DND-41 (cell line): ENCODE data around the gene SLC1A7.

Experiments
- ATAC-seq: fragments of 200-7000 bp; cut with Tn5 transposase; 3 replicates; pipeline ENCODE4 v1.9.1; 2021; ENCODE audit warnings: low read depth; ENCODE audit not compliant: insufficient read depth
- DNase-seq: peaks from one replicate; pipeline ENCODE4 v3.0.0-alpha.2; 2020
- H2AFZ ChIP-seq: 2 replicates; pipeline ENCODE4 v1.6.0; 2012; ENCODE audit warnings: low read depth, low read length
- H3K27ac ChIP-seq: 2 replicates; pipeline ENCODE4 v1.5.1; 2012; ENCODE audit warnings: low read length, inconsistent platforms
- H3K27me3 ChIP-seq: fragments of 200-600 bp; sonication (generic); 2 replicates; pipeline ENCODE4 v1.6.0; 2012; ENCODE audit warnings: low read length, mild to moderate bottlenecking, inconsistent platforms; ENCODE audit not compliant: insufficient read depth, poor library complexity
- H3K36me3 ChIP-seq: 2 replicates; pipeline ENCODE4 v1.5.1; 2012; ENCODE audit warnings: low read length, inconsistent platforms; ENCODE audit not compliant: insufficient read depth
- H3K4me1 ChIP-seq: 2 replicates; pipeline ENCODE4 v1.5.1; 2012; ENCODE audit warnings: mild to moderate bottlenecking, low read length; ENCODE audit not compliant: insufficient read depth
- H3K4me2 ChIP-seq: 2 replicates; pipeline ENCODE4 v1.6.0; 2012; ENCODE audit warnings: mild to moderate bottlenecking, moderate library complexity, low read length, inconsistent platforms; ENCODE audit not compliant: insufficient read depth
- H3K4me3 ChIP-seq, 2 experiments: fragments of 200-600 bp in 1 of 2; shearing (Covaris generic) in 1 of 2; 2 replicates each; pipeline ENCODE4 v1.5.1; 2012 to 2016; ENCODE audit warnings: inconsistent platforms in 2 of 2, low read length in 2 of 2, mild to moderate bottlenecking in 2 of 2, low read depth in 1 of 2, moderate library complexity in 1 of 2
- H3K79me2 ChIP-seq: 2 replicates; pipeline ENCODE4 v1.6.0; 2012; ENCODE audit warnings: low read length, inconsistent platforms; ENCODE audit not compliant: insufficient read depth
- H3K9ac ChIP-seq: 2 replicates; pipeline ENCODE4 v1.6.0; 2012; ENCODE audit warnings: low read depth, mild to moderate bottlenecking, inconsistent platforms, low read length, moderate library complexity
- H3K9me3 ChIP-seq: 2 replicates; pipeline ENCODE4 v1.5.1; 2012; ENCODE audit warnings: low read length, moderate library complexity, mild to moderate bottlenecking, inconsistent platforms; ENCODE audit not compliant: insufficient read depth, severe bottlenecking
- H4K20me1 ChIP-seq: 2 replicates; pipeline ENCODE4 v1.6.0; 2012; ENCODE audit warnings: low read length; ENCODE audit not compliant: insufficient read depth
- CTCF ChIP-seq: IDR thresholded peaks from 2 replicates; pipeline ENCODE4 v1.5.1; 2012; ENCODE audit warnings: borderline replicate concordance, low read length, moderate library complexity, mild to moderate bottlenecking; ENCODE audit not compliant: poor library complexity, severe bottlenecking; ENCODE audit errors: extremely low read depth
- EZH2 ChIP-seq: IDR thresholded peaks from 3 replicates; pipeline ENCODE4 v1.6.1; 2012; ENCODE audit warnings: borderline replicate concordance, low read depth, mild to moderate bottlenecking, moderate library complexity, low read length, inconsistent platforms; ENCODE audit not compliant: severe bottlenecking

Gene SLC1A7

GRCh38 chr1:53117836-53118235, 24.6 kb downstream of the SLC1A7 start:
- Histone ChIP-seq H3K36me3 (no peaks in the 10 kb centered on the region), H3K9me3 (no peaks in the 10 kb centered on the region), H3K79me2 (no peaks in the 10 kb centered on the region), H3K4me1 (no peaks in the 10 kb centered on the region), H3K4me3 (no peak overlapping the region), H3K27ac (no peak overlapping the region), H2AFZ (no peak overlapping the region), H3K9ac (no peak overlapping the region), H3K27me3 (no peaks in the 10 kb centered on the region), H4K20me1 (no peaks in the 10 kb centered on the region), H3K4me2 (no peak overlapping the region)
- DNase-seq: no peak
- no peak for ATAC-seq
- TF ChIP-seq EZH2 (no peak), CTCF (no peak)

GRCh38 chr1:53116933-53117600, 25.4 kb downstream of the SLC1A7 start:
- DNase-seq (no peak), ATAC-seq (no peak)
- H3K36me3 ChIP-seq: no peaks in the 10 kb centered on the region
- H3K4me2 ChIP-seq: no peak overlapping the region
- H3K27me3 ChIP-seq: no peaks in the 10 kb centered on the region
- H3K9ac ChIP-seq: no peak overlapping the region
- H3K9me3 ChIP-seq: no peaks in the 10 kb centered on the region
- H3K27ac ChIP-seq: no peak overlapping the region
- no peaks in the 10 kb centered on the region for H3K79me2 ChIP-seq
- H4K20me1 ChIP-seq: no peaks in the 10 kb centered on the region
- no peaks in the 10 kb centered on the region for H3K4me1 ChIP-seq
- no peak overlapping the region for H3K4me3 ChIP-seq
- no peak for TF ChIP-seq EZH2
- no peak overlapping the region for H2AFZ ChIP-seq

- Histone ChIP-seq H3K4me2 (no peak overlapping the region), H4K20me1 (no peaks in the 10 kb centered on the region), H3K27me3 (no peaks in the 10 kb centered on the region), H3K79me2 (no peaks in the 10 kb centered on the region), H3K9me3 (no peaks in the 10 kb centered on the region), H3K4me3 (no peak overlapping the region), H2AFZ (no peak overlapping the region), H3K27ac (no peak overlapping the region), H3K36me3 (no peaks in the 10 kb centered on the region), H3K9ac (no peak overlapping the region), H3K4me1 (no peaks in the 10 kb centered on the region)
- TF ChIP-seq CTCF (no peak), EZH2 (no peak)
- ATAC-seq (no peak), DNase-seq (no peak)
These were observed 26.1 kb downstream of the SLC1A7 start for GRCh38 chr1:53116307-53116810.

- Histone ChIP-seq H3K4me2 (no peak overlapping the region), H3K9me3 (no peaks in the 10 kb centered on the region), H4K20me1 (no peaks in the 10 kb centered on the region), H3K4me3 (no peak overlapping the region), H3K79me2 (no peaks in the 10 kb centered on the region), H3K27ac (no peak overlapping the region), H3K4me1 (no peaks in the 10 kb centered on the region), H3K9ac (no peak overlapping the region), H2AFZ (no peak overlapping the region), H3K36me3 (no peaks in the 10 kb centered on the region), H3K27me3 (no peaks in the 10 kb centered on the region)
- TF ChIP-seq CTCF (no peak), EZH2 (no peak)
- DNase-seq (no peak), ATAC-seq (no peak)
These were observed 26.8 kb downstream of the SLC1A7 start for GRCh38 chr1:53115403-53116306.
